GM23338 (cell line): ENCODE results near the gene PIN1.

Experiments used
- CREB1 ChIP-seq: fragments of 250-450 bp; sonication (Bioruptor Pico); IDR thresholded peaks from 2 replicates; pipeline ENCODE4 v1.5.0; 2020; ENCODE audit warnings: low read depth, mild to moderate bottlenecking, moderate library complexity
- EZH2 ChIP-seq: fragments of 200-600 bp; sonication (generic); IDR thresholded peaks from one replicate; pipeline ENCODE4 v1.8.0; 2017; ENCODE audit warnings: antibody characterized with exemption, mild to moderate bottlenecking, low read depth; ENCODE audit not compliant: unreplicated experiment
- EZH2phosphoT487 ChIP-seq: fragments of 200-600 bp; sonication (generic); IDR thresholded peaks from one replicate; pipeline ENCODE4 v1.8.1; 2018; ENCODE audit warnings: antibody characterized with exemption; ENCODE audit not compliant: unreplicated experiment
- JUNB ChIP-seq: IDR thresholded peaks from one replicate; pipeline ENCODE4 v1.6.1; 2016; ENCODE audit warnings: antibody characterized with exemption; ENCODE audit not compliant: unreplicated experiment
- NANOG ChIP-seq: IDR thresholded peaks from 2 replicates; pipeline ENCODE4 v1.6.1; 2016; ENCODE audit warnings: antibody characterized with exemption, borderline replicate concordance
- POLR2AphosphoS5 ChIP-seq: IDR thresholded peaks from 2 replicates; pipeline ENCODE4 v1.6.1; 2016; ENCODE audit warnings: antibody characterized with exemption, low read depth
- STAT1 ChIP-seq: IDR thresholded peaks from one replicate; pipeline ENCODE4 v1.6.1; 2016; ENCODE audit warnings: antibody characterized with exemption; ENCODE audit not compliant: unreplicated experiment
- ZNF114 ChIP-seq: fragments of 250-450 bp; sonication (Bioruptor Pico); IDR thresholded peaks from 2 replicates; pipeline ENCODE4 v1.5.0; 2020; ENCODE audit warnings: mild to moderate bottlenecking, moderate library complexity
- ZNF331 ChIP-seq: fragments of 250-450 bp; sonication (Bioruptor Pico); IDR thresholded peaks from 2 replicates; pipeline ENCODE4 v1.5.0; 2020; ENCODE audit warnings: low read depth, mild to moderate bottlenecking, moderate library complexity
- TF ChIP-seq, protein P1 (sequence below), 2 experiments: fragments of 200-600 bp in 1 of 2; sonication (generic) in 1 of 2; conservative IDR thresholded peaks; 2 replicates each; pipeline versions ENCODE4 v1.5.1 to v1.6.1; 2016 to 2017; ENCODE audit warnings: antibody characterized with exemption in 2 of 2, low read depth in 2 of 2, mild to moderate bottlenecking in 2 of 2, moderate library complexity in 1 of 2
- TF ChIP-seq, protein P2 (sequence below): IDR thresholded peaks from one replicate; pipeline ENCODE4 v1.6.1; 2018; ENCODE audit warnings: antibody characterized with exemption; ENCODE audit not compliant: unreplicated experiment
- TF ChIP-seq, protein P3 (sequence below): fragments of 250-450 bp; sonication (Bioruptor Pico); IDR thresholded peaks from 2 replicates; pipeline ENCODE4 v1.5.0; 2020; ENCODE audit warnings: mild to moderate bottlenecking, moderate library complexity

DNA sequence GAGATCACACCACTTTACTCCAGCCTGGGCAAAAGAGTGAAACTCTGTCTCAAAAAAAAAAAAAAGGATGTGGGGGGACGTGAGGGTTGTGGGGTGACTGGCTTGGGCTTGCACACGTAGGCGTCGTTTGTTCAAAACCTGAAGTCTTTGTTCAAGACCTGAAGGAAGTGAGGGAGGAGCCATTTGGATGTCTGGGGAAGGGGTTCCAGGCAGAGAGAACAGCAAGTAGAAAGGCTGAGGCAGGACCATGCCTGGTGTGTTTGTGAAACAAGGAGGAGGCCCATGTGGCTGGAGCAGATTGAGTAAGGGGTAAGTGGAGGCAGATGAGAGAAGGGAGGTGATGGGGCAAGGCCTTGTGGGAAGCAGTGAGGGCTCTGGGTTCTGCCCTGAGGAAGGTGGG is 27.8 kb downstream of the PIN1 start:
- no peak for TF ChIP-seq POLR2AphosphoS5
- TF ChIP-seq, protein P1, sequence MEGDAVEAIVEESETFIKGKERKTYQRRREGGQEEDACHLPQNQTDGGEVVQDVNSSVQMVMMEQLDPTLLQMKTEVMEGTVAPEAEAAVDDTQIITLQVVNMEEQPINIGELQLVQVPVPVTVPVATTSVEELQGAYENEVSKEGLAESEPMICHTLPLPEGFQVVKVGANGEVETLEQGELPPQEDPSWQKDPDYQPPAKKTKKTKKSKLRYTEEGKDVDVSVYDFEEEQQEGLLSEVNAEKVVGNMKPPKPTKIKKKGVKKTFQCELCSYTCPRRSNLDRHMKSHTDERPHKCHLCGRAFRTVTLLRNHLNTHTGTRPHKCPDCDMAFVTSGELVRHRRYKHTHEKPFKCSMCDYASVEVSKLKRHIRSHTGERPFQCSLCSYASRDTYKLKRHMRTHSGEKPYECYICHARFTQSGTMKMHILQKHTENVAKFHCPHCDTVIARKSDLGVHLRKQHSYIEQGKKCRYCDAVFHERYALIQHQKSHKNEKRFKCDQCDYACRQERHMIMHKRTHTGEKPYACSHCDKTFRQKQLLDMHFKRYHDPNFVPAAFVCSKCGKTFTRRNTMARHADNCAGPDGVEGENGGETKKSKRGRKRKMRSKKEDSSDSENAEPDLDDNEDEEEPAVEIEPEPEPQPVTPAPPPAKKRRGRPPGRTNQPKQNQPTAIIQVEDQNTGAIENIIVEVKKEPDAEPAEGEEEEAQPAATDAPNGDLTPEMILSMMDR (conservative IDR thresholded peaks at IDR 0.05; ENCODE audit: low read depth in 2 of 2), result no peak
- TF ChIP-seq, protein P2, sequence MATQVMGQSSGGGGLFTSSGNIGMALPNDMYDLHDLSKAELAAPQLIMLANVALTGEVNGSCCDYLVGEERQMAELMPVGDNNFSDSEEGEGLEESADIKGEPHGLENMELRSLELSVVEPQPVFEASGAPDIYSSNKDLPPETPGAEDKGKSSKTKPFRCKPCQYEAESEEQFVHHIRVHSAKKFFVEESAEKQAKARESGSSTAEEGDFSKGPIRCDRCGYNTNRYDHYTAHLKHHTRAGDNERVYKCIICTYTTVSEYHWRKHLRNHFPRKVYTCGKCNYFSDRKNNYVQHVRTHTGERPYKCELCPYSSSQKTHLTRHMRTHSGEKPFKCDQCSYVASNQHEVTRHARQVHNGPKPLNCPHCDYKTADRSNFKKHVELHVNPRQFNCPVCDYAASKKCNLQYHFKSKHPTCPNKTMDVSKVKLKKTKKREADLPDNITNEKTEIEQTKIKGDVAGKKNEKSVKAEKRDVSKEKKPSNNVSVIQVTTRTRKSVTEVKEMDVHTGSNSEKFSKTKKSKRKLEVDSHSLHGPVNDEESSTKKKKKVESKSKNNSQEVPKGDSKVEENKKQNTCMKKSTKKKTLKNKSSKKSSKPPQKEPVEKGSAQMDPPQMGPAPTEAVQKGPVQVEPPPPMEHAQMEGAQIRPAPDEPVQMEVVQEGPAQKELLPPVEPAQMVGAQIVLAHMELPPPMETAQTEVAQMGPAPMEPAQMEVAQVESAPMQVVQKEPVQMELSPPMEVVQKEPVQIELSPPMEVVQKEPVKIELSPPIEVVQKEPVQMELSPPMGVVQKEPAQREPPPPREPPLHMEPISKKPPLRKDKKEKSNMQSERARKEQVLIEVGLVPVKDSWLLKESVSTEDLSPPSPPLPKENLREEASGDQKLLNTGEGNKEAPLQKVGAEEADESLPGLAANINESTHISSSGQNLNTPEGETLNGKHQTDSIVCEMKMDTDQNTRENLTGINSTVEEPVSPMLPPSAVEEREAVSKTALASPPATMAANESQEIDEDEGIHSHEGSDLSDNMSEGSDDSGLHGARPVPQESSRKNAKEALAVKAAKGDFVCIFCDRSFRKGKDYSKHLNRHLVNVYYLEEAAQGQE, result no peak
- TF ChIP-seq EZH2, result no peak
- no peak for TF ChIP-seq JUNB
- no peak for TF ChIP-seq ZNF331 (CRISPR knock-in tag)
- TF ChIP-seq EZH2phosphoT487, result no peak
- TF ChIP-seq, protein P3, sequence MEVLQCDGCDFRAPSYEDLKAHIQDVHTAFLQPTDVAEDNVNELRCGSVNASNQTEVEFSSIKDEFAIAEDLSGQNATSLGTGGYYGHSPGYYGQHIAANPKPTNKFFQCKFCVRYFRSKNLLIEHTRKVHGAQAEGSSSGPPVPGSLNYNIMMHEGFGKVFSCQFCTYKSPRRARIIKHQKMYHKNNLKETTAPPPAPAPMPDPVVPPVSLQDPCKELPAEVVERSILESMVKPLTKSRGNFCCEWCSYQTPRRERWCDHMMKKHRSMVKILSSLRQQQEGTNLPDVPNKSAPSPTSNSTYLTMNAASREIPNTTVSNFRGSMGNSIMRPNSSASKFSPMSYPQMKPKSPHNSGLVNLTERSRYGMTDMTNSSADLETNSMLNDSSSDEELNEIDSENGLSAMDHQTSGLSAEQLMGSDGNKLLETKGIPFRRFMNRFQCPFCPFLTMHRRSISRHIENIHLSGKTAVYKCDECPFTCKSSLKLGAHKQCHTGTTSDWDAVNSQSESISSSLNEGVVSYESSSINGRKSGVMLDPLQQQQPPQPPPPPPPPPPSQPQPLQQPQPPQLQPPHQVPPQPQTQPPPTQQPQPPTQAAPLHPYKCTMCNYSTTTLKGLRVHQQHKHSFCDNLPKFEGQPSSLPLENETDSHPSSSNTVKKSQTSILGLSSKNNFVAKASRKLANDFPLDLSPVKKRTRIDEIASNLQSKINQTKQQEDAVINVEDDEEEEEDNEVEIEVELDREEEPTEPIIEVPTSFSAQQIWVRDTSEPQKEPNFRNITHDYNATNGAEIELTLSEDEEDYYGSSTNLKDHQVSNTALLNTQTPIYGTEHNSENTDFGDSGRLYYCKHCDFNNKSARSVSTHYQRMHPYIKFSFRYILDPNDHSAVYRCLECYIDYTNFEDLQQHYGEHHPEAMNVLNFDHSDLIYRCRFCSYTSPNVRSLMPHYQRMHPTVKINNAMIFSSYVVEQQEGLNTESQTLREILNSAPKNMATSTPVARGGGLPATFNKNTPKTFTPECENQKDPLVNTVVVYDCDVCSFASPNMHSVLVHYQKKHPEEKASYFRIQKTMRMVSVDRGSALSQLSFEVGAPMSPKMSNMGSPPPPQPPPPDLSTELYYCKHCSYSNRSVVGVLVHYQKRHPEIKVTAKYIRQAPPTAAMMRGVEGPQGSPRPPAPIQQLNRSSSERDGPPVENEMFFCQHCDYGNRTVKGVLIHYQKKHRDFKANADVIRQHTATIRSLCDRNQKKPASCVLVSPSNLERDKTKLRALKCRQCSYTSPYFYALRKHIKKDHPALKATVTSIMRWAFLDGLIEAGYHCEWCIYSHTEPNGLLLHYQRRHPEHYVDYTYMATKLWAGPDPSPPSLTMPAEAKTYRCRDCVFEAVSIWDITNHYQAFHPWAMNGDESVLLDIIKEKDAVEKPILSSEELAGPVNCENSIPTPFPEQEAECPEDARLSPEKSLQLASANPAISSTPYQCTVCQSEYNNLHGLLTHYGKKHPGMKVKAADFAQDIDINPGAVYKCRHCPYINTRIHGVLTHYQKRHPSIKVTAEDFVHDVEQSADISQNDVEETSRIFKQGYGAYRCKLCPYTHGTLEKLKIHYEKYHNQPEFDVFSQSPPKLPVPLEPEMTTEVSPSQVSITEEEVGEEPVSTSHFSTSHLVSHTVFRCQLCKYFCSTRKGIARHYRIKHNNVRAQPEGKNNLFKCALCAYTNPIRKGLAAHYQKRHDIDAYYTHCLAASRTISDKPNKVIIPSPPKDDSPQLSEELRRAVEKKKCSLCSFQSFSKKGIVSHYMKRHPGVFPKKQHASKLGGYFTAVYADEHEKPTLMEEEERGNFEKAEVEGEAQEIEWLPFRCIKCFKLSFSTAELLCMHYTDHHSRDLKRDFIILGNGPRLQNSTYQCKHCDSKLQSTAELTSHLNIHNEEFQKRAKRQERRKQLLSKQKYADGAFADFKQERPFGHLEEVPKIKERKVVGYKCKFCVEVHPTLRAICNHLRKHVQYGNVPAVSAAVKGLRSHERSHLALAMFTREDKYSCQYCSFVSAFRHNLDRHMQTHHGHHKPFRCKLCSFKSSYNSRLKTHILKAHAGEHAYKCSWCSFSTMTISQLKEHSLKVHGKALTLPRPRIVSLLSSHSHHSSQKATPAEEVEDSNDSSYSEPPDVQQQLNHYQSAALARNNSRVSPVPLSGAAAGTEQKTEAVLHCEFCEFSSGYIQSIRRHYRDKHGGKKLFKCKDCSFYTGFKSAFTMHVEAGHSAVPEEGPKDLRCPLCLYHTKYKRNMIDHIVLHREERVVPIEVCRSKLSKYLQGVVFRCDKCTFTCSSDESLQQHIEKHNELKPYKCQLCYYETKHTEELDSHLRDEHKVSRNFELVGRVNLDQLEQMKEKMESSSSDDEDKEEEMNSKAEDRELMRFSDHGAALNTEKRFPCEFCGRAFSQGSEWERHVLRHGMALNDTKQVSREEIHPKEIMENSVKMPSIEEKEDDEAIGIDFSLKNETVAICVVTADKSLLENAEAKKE (CRISPR knock-in tag), result no peak
- TF ChIP-seq NANOG, result no peak
- no peak for TF ChIP-seq CREB1 (CRISPR knock-in tag)
- TF ChIP-seq ZNF114 (CRISPR knock-in tag), result no peak
- no peak for TF ChIP-seq STAT1
